H9 (cell line): Measurements from ENCODE around the gene LAMP5. TPM values are rescaled to one million over a fixed set of nuclear protein-coding genes. Genes with fewer than 3 reads are reported as not detected.

Experiments used
- DNase-seq: peaks from one replicate; pipeline ENCODE4 v3.0.0-alpha.2; 2017
- H2AFZ ChIP-seq: one replicate; pipeline ENCODE4 v1.6.1; 2013; ENCODE audit warnings: mild to moderate bottlenecking, low read length, control low read depth, moderate library complexity
- H2AK5ac ChIP-seq: 2 replicates; pipeline ENCODE4 v1.6.1; 2013; ENCODE audit warnings: low read length, control low read depth, mixed read lengths; ENCODE audit not compliant: insufficient read length
- H2BK120ac ChIP-seq: one replicate; pipeline ENCODE4 v1.6.1; 2013; ENCODE audit warnings: low read depth, mild to moderate bottlenecking, low read length, control low read depth, inconsistent platforms; ENCODE audit not compliant: poor library complexity, severe bottlenecking
- H2BK12ac ChIP-seq: 2 replicates; pipeline ENCODE4 v1.6.1; 2013; ENCODE audit warnings: low read length, control low read depth, mixed read lengths, low read depth; ENCODE audit not compliant: insufficient read length
- H2BK15ac ChIP-seq: 2 replicates; pipeline ENCODE4 v1.6.1; 2013; ENCODE audit warnings: low read depth, low read length, control low read depth
- H2BK20ac ChIP-seq: one replicate; pipeline ENCODE4 v1.6.1; 2013; ENCODE audit warnings: low read depth, mild to moderate bottlenecking, low read length, control low read depth, inconsistent platforms; ENCODE audit not compliant: poor library complexity, severe bottlenecking
- H2BK5ac ChIP-seq: 2 replicates; pipeline ENCODE4 v1.6.1; 2013; ENCODE audit warnings: low read length, control low read depth, mixed read lengths; ENCODE audit not compliant: insufficient read length
- H3K14ac ChIP-seq: 2 replicates; pipeline ENCODE4 v1.6.1; 2013; ENCODE audit warnings: low read length, control low read depth; ENCODE audit not compliant: insufficient read depth
- H3K18ac ChIP-seq: 2 replicates; pipeline ENCODE4 v1.6.1; 2013; ENCODE audit warnings: low read depth, mild to moderate bottlenecking, mixed read lengths, low read length, control low read depth; ENCODE audit not compliant: insufficient read length
- H3K23ac ChIP-seq: 2 replicates; pipeline ENCODE4 v1.6.1; 2013; ENCODE audit warnings: low read length, control low read depth, mixed read lengths, low read depth; ENCODE audit not compliant: insufficient read length
- H3K23me2 ChIP-seq: 2 replicates; pipeline ENCODE4 v1.6.1; 2013; ENCODE audit warnings: low read depth, mild to moderate bottlenecking, mixed read lengths, low read length, control low read depth; ENCODE audit not compliant: insufficient read length, poor library complexity, severe bottlenecking
- H3K27ac ChIP-seq: 2 replicates; pipeline ENCODE4 v1.5.1; 2013; ENCODE audit warnings: low read length, control low read depth, mixed read lengths, low read depth; ENCODE audit not compliant: insufficient read length
- H3K27me3 ChIP-seq: 2 replicates; pipeline ENCODE4 v1.6.1; 2013; ENCODE audit warnings: low read length, control low read depth, inconsistent platforms; ENCODE audit not compliant: insufficient read depth
- H3K4ac ChIP-seq: 2 replicates; pipeline ENCODE4 v1.6.1; 2013; ENCODE audit warnings: low read depth, mild to moderate bottlenecking, control low read depth, inconsistent platforms, low read length, moderate library complexity
- H3K4me1 ChIP-seq: 2 replicates; pipeline ENCODE4 v1.6.1; 2013; ENCODE audit warnings: low read length, control low read depth, inconsistent platforms; ENCODE audit not compliant: insufficient read depth
- H3K4me2 ChIP-seq: 2 replicates; pipeline ENCODE4 v1.6.1; 2013; ENCODE audit warnings: low read length, control low read depth, mixed read lengths; ENCODE audit not compliant: insufficient read length, insufficient read depth
- H3K56ac ChIP-seq: 2 replicates; pipeline ENCODE4 v1.6.1; 2013; ENCODE audit warnings: low read depth, mild to moderate bottlenecking, mixed read lengths, low read length, control low read depth; ENCODE audit not compliant: insufficient read length
- H3K79me1 ChIP-seq: 2 replicates; pipeline ENCODE4 v1.6.1; 2013; ENCODE audit warnings: low read depth, mild to moderate bottlenecking, moderate library complexity, low read length, control low read depth, inconsistent platforms; ENCODE audit not compliant: insufficient read depth, poor library complexity, severe bottlenecking
- H3K79me2 ChIP-seq: 2 replicates; pipeline ENCODE4 v1.6.1; 2013; ENCODE audit warnings: low read length, control low read depth, inconsistent platforms; ENCODE audit not compliant: insufficient read depth
- H3K9ac ChIP-seq: 2 replicates; pipeline ENCODE4 v1.6.1; 2013; ENCODE audit warnings: low read length, control low read depth, mixed read lengths; ENCODE audit not compliant: insufficient read length; ENCODE audit errors: extremely low read depth
- H3K9me3 ChIP-seq: one replicate; pipeline ENCODE4 v1.6.1; 2013; ENCODE audit warnings: low read depth, low read length, inconsistent platforms; ENCODE audit not compliant: control insufficient read depth
- H3T11ph ChIP-seq: one replicate; pipeline ENCODE4 v1.6.1; 2013; ENCODE audit warnings: mild to moderate bottlenecking, low read length, control low read depth, inconsistent platforms
- H4K20me1 ChIP-seq: one replicate; pipeline ENCODE4 v1.6.1; 2013; ENCODE audit not compliant: control insufficient read depth, insufficient read length, insufficient read depth
- H4K5ac ChIP-seq: 2 replicates; pipeline ENCODE4 v1.6.1; 2013; ENCODE audit warnings: low read depth, mild to moderate bottlenecking, mixed read lengths, low read length, control low read depth; ENCODE audit not compliant: insufficient read length
- H4K8ac ChIP-seq: replicated peaks from 2 replicates; pipeline ENCODE4 v1.6.1; 2013; ENCODE audit warnings: low read length, control low read depth, mixed read lengths, low read depth; ENCODE audit not compliant: insufficient read length
- H4K91ac ChIP-seq: 2 replicates; pipeline ENCODE4 v1.6.1; 2013; ENCODE audit warnings: low read depth, mild to moderate bottlenecking, moderate library complexity, mixed read lengths, low read length, control low read depth; ENCODE audit not compliant: insufficient read length
- H3K27ac Mint-ChIP-seq, 3 experiments: 2 replicates in 2 of 3; 3 replicates in 1 of 3; pipeline ENCODE4 v1.8.0; 2020 to 2021; ENCODE audit warnings: mixed read lengths in 3 of 3, mild to moderate bottlenecking in 1 of 3, moderate library complexity in 1 of 3
- H3K27me3 Mint-ChIP-seq: 2 replicates; pipeline ENCODE4 v1.8.0; 2021; ENCODE audit warnings: low read depth, mild to moderate bottlenecking, moderate library complexity, mixed read lengths
- H3K36me3 Mint-ChIP-seq, 3 experiments: 2 replicates in 2 of 3; 3 replicates in 1 of 3; pipeline ENCODE4 v1.8.0; 2020 to 2021; ENCODE audit warnings: low read depth in 3 of 3, mixed read lengths in 3 of 3; ENCODE audit not compliant: insufficient read depth in 1 of 3
- H3K4me1 Mint-ChIP-seq, 2 experiments: 2 replicates each; pipeline ENCODE4 v1.8.0; 2020; ENCODE audit warnings: mixed read lengths in 2 of 2
- H3K4me3 Mint-ChIP-seq, 2 experiments: 2 replicates in 1 of 2; 3 replicates in 1 of 2; pipeline ENCODE4 v1.8.0; 2020 to 2021; ENCODE audit warnings: mild to moderate bottlenecking in 2 of 2, mixed read lengths in 2 of 2, moderate library complexity in 1 of 2
- H3K9me3 Mint-ChIP-seq, 2 experiments: 2 replicates in 1 of 2; 3 replicates in 1 of 2; pipeline ENCODE4 v1.8.0; 2020; ENCODE audit warnings: mild to moderate bottlenecking in 2 of 2, mixed read lengths in 2 of 2, moderate library complexity in 1 of 2
- WGBS: extraction: QIAGEN DNeasy Blood & Tissue Kit; methylation state at CpG from one replicate; pipeline ENCODE4 v1.1.7; 2013; ENCODE audit warnings: missing lambda C conversion rate, low lambda C conversion rate, mixed read lengths; ENCODE audit not compliant: insufficient read length; ENCODE audit errors: extremely low coverage; 5-methylcytosine and 5-hydroxymethylcytosine counted together
- total RNA-seq: library from RNA; stranded (reverse); gene quantifications from 2 replicates; pipeline ENCODE4 v1.2.1, GENCODE V29; 2021
- TF ChIP-seq, protein P1 (sequence below): fragments of 200-600 bp; sonication (generic); conservative IDR thresholded peaks from 3 replicates; pipeline ENCODE4 v1.8.0; 2021; ENCODE audit warnings: antibody characterized with exemption, mild to moderate bottlenecking

LAMP5 gene
- total RNA-seq, 1 experiment from 2014 or later, result 0.35 TPM

DNA sequence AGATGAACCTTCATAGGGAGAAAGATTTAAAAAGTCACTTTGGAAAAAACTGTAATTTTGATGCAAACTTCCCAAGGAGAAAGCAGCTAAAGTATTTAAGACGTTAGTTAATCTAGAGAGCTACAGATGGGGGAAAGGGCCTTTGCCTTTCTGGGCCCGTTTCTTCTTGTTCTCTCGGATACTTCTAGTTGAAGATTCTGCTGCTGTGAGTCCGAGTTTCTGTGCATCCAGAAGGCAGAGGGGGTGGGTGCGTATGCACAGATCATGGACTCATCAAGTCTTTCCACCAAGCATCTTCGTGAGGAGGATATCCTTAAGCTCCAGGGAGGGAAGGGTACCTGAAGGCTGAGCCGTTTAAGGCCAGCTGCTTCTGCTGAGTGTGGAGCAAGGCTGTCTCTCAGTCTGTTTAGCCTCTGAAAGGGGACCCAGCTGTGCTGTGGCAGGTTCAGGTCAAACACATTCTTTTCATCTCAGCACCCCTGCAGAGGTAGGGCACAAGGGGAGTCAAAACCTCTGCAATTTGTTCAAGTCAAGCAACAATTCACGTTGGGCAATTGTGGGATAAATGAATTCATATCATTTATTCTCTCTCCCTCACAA, 4.3 kb downstream of the LAMP5 start:
- Histone ChIP-seq H3K27ac (no peak overlapping the region), H3K4ac (no peak overlapping the region), H3K23me2 (peaks cover 27% of the 10 kb centered on the region), H3K18ac (no peak overlapping the region), H3K27me3 (peaks cover 45% of the 10 kb centered on the region; the same call in 1 of the 2 replicates), H3K14ac (no peak overlapping the region), H3K79me1 (no peaks in the 10 kb centered on the region), H2BK15ac (no peak overlapping the region), H4K20me1 (no peaks in the 10 kb centered on the region), H3K79me2 (no peaks in the 10 kb centered on the region), H3K9me3 (no peaks in the 10 kb centered on the region), H2BK20ac (no peak overlapping the region), H3K4me2 (no peak overlapping the region), H3K9ac (no peak overlapping the region), H3T11ph (no peak overlapping the region), H4K5ac (no peak overlapping the region), H3K56ac (no peak overlapping the region), H3K23ac (no peak overlapping the region), H2BK120ac (no peak overlapping the region), H2AK5ac (no peak overlapping the region), H3K4me1 (peaks cover 11% of the 10 kb centered on the region), H4K8ac (no peak overlapping the region), H2BK12ac (no peak overlapping the region), H2BK5ac (no peak overlapping the region), H4K91ac (no peak overlapping the region), H2AFZ (no peak overlapping the region)
- peaks cover 70 to 77% of the 10 kb centered on the region in 2 experiments for H3K4me1 Mint-ChIP-seq
- peaks cover 97% of the 10 kb centered on the region for H3K27me3 Mint-ChIP-seq
- H3K9me3 Mint-ChIP-seq, result peaks cover 0 to 3% of the 10 kb centered on the region in 2 experiments; a peak in 1 of 5 replicates
- TF ChIP-seq, protein P1, sequence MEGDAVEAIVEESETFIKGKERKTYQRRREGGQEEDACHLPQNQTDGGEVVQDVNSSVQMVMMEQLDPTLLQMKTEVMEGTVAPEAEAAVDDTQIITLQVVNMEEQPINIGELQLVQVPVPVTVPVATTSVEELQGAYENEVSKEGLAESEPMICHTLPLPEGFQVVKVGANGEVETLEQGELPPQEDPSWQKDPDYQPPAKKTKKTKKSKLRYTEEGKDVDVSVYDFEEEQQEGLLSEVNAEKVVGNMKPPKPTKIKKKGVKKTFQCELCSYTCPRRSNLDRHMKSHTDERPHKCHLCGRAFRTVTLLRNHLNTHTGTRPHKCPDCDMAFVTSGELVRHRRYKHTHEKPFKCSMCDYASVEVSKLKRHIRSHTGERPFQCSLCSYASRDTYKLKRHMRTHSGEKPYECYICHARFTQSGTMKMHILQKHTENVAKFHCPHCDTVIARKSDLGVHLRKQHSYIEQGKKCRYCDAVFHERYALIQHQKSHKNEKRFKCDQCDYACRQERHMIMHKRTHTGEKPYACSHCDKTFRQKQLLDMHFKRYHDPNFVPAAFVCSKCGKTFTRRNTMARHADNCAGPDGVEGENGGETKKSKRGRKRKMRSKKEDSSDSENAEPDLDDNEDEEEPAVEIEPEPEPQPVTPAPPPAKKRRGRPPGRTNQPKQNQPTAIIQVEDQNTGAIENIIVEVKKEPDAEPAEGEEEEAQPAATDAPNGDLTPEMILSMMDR, result no peak
- peak; percentile 75 for DNase-seq
- H3K36me3 Mint-ChIP-seq, result peaks cover 0 to 2% (median 0%) of the 10 kb centered on the region in 3 experiments; a peak in 2 of 7 replicates
- peak overlapping the region in 1 of 2 experiments; percentile 65; a peak in 2 of 5 replicates for H3K4me3 Mint-ChIP-seq
- H3K27ac Mint-ChIP-seq, result no peak overlapping the region
- WGBS, result no CpG with 5 or more reads among the region's 8 CpGs
